Stimulated activated CD8-positive, alpha-beta memory T cell treated with anti-CD3 and anti-CD28 coated beads, Interleukin-2, amount 100 ng/mL, for 48 hours (primary cell): ENCODE data around the gene NUPR1.
A peak's percentile ranks its signal among the peaks of the same experiment; 100 is the strongest.
"Not testable (repeated sequence)": the region's sequence is repeated elsewhere in the genome, so short reads cannot be mapped to it uniquely, and the experiment has no call there.

Experiments
- DNase-seq, 2 donors: peaks; one replicate each; pipeline ENCODE4 v3.0.0-alpha.2; 2020; ENCODE audit warnings: low read depth in 2 of 2

The NUPR1 gene

DNA sequence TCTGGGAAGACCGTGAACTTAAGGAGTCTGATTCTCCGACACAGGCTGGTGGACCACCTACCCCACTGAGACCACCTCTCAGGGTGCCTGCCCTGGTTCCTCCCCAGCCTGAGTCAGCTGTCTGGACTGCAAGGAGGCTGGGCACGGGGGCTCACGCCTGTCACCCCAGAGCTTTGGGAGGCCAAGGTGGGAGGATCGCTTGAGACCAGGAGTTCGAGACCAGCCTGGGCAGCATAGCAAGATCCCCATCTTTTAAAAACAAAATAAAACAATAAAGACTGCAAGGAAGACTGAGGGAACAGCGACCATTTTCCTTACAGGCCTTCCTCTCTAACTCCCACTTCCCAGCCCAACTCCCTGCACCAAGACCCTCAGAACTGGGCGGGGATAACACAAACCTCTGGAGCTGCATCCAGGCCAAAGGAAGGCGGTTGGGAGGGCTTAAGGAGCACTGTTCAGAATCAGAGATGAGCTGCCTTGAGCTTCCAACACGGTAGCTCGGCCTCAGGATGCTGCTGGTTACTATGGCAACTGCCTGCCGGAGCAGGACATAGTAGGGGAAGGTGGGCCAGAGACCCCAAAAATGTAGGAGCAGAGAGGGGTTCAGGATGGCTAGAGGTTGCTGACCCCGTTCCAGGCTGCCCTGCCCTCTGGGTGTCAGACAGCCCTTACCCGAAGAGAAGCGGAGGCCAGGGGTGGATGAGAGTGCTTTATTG, 40.0 kb downstream of the NUPR1 start:
- DNase-seq: no peak

DNA sequence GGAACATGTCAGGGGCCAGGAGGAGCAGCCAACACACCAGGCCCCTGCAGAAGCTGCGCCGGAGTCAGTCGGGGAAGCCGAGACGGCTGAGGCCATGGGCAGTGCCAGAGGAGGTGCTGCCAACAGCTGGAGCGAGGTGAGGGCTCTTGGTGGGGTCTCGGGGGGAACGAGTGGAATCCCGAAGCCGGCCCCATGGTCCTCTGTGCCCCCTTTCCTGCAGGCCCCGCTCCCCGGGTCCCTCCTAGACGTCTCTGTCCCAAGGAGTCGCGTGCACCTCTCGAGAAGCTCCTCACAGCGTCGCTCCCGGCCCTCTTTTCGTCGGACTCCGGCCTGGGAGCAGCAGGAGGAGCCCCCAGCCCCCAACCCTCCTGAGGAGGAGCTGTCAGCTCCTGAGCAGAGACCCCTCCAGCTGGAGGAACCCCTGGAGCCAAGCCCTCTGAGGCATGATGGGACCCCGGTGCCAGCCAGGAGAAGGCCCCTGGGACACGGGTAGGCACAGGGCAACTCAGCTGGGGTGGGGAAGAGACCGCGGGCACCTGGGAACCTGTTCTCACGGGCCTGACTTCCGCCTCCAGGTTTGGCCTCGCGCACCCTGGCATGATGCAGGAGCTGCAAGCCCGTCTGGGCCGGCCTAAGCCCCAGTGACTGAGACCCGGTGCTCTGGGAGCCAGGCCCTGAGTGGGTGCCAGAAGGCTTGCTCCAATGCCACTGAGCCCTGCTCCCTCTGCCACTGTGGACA, 40.7 kb downstream of the NUPR1 start:
- no peak for DNase-seq

DNA sequence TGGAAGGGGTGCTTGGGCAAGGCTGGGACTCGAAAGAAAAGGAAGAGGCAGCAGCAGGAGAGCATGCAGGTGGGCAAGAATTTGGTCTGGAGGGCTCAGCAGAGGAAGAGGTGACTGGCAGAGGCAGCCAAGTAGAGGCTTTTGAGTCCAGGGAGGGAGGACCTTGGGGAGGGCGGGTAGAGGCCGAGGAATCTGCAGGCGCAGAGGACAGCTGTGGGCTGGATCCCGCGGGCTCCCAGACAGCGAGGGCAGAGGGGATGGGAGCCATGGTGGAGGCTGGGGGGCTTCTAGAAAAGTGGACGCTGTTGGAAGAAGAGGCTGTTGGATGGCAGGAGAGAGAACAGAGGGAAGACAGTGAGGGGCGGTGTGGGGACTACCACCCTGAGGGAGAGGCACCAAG, 41.4 kb downstream of the NUPR1 start:
- DNase-seq: no peak

DNA sequence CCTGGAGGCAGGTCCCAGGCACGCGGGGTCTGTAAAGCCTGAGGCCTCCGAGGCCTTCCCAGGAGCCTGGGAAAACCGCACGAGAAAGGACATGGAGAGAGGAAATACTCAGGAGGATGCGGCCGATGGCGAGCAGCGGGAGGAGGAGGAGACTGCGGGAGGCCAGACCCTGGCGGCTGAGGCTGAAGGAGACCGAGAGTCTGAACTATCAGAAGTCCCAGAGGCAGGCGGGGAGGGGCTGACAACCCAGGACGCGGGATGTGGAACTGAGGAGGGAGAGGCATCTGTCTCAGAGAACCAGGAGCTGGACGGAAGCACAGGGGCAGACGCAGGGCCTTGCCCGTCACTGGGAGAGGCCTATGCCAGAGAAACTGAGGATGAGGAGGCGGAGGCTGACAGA, 41.9 kb downstream of the NUPR1 start:
- no peak for DNase-seq

DNA sequence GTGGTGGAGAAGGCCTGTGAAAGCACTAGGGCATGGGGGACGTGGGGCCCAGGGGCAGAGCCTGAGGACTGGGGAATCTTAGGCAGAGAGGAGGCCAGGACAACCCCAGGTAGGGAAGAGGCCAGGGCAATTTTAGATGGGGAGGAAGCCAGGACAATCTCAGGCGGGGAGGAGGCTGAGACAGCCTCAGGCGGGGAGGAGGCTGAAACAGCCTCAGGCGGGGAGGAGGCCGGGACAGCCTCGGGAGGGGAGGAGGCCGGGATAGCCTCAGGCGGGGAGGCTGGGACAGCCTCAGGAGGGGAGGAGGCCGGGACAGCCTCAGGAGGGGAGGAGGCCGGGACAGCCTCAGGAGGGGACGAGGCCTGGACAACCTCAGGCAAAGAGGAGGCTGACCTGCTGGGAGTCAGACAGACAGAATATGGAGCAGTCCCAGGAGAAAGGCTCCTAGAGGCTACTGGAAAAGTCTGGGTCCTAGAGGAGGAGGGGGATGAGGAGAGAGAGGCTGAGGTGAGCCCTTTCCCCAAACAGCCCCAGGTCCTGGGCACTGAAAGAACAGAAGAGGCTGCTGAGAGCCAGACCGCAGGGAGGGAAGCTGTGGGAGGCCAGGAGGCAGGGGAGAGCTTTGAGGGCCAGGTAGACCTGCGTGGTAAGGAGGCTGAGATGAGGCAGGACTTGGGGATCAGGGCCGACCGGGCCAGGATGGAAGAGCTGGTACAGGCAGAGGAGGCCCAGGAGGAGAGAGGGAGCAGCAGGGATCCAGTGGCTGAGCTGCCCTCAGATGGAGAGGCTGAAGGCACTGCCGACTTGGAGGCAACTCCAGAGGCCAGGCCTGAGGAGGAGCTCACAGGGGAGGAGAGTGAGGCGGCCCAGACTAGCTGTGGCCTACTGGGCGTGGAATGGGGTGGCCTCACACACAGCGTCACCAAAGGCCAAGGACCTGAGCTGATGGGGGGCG, 42.7 kb downstream of the NUPR1 start:
- no peak for DNase-seq

DNA sequence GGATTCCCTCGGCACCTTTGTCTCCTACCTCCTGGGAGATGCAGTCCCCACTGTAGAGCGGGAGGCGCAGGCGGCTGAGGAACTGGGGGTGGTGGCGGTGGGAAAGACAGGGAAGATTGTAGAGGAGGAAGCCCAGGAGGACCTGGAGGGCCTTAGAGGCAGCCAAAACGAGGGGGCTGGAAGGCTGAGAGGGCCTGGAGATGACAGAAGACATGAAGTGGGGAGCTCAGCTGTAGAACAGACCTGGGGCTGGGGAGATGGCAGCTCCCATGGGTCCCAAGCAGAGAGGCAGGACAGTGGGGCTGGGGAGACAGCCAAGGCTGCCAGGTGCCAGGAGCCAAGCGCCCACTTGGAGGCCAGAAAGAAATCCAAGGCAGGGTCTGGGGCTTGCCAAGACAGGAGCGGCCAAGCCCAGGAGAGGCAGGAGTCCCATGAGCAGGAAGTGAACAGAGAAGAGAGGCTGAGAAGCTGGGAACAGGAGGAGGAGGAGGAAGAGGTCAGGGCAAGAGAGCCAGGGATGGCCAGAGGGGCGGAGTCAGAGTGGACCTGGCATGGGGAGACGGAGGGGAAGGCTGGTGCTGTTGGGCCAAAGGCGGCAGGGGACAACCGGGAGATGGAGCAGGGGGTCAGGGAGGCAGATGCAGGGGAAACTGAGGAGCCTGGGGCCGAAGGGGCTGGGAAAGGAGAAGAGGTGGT, 43.5 kb downstream of the NUPR1 start:
- DNase-seq: no peak

DNA sequence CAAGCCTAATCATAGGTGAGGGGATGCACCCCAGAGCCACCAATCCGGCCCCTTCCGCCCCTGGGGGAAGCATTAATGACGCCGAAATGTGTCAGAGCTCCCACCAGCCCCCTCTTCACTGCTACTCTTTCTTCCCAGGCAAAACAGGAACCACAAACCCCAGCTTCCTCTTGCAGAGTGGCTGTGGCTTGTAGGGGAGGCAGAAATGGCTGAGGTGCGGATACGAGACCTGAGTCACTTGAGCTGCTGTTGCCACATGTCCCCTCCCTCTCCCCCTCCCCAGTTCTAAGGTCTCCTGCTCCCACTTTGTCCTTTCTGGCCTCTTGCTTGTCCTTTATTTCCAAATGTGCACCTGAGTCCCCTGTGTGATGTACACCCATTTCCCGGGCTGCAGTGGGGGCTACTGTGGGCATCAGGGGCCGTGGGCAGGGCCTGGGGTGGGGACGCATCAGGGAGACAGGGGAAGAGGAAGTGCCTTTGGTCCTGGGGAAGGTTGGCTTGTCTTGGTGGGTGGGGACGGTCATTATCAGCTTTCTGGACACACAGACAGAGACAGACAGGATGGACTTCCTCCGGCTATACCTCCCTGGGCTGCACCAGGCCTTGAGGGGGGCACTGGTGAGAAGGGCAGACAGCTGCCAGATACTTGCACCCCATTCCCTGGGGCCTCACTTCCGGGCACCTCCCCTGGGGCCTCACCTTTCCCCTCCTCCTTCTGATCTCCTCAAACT, 44.5 kb downstream of the NUPR1 start, which contains the start of gene APOBR:
Gene APOBR, plus strand, starts transcription at position 523 of the 731 bp plus-strand sequence. Its CDS starts 39 bp downstream, at position 562.
- peak; percentile 73 to 75 for DNase-seq

DNA sequence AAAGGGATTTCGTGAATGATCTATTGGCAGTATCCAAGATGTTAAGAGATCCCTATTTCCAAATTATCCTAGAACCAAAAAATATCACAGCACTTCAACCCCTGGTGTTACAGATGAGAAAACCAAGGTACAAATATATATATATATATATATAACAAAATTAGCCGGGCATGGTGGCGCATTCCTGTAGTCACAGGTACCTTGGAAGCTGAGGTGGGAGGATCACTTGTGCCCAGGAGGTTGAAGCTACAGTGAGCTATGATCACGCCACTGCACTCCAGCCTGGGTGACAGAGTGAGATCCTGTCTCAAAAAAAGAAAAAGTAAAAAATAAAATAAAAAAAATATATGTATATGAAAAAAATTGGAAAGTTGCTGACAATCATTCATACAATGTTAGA, 46.3 kb downstream of the NUPR1 start:
- DNase-seq: no peak

DNA sequence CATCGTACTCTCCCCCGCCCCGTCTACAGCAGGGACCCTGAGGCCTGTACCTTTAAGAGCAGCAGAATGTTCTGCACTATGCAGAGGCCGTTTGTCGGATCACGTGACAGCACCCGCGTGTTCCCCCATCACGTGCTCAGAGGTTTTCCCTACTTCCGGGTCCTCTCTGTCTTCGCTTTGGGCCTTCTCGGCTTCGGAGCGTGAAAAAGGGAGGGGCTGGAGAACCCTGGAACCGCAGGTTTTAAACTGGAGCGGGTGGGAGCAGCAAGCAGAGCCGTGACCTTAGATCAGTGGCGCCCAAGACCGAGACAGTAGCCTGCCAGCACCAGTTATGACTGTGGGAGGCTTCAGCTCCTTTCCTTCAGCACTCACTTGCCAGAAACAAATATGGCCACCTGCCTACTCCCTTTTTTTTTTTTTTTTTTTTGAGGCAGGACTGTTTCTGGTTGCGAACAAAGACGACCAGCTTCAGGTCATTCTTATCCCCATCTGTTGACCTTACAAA, 46.8 kb downstream of the NUPR1 start, which contains the start of gene CLN3:
Gene CLN3, minus strand, starts transcription at position 105 of the 505 bp plus-strand sequence. CDS start 315 bp downstream, outside the sequence.
- DNase-seq: peak; percentile 68 to 80

DNA sequence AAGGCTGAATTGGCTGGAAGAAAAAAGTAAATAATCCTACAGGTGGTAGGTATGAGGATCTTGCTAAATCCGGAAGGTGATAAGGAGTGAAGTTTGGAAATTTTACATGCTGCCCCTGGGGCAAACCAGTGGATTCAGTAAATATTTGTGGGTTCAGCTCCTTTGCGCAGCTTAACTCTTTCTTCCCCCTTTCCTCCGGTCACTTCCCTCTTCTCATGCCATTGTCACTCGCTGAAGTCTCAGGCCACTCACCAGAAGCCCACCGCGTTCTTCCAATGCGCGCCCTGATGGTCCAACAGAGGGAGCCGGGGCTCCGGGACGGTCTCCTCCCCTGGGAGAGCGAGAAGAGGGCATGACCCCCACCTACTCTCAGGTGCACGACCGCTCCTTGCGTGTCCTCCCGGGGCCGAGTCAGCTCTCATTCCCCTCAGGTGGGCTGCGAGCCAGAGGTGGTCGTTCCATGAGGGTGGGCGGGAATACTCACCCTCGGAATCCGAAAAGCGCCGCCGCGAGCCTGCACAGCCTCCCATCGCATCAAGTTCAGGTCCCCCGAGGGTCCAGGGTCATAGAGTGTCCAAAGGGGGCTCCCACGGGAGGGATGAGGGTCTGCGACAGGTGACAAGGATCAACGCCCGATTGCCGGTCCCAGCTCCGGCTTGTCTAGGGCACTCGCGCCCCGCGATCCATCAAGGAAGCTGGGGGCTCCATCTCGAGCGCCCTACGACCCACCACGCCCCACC, 47.4 kb downstream of the NUPR1 start:
- no peak for DNase-seq

DNA sequence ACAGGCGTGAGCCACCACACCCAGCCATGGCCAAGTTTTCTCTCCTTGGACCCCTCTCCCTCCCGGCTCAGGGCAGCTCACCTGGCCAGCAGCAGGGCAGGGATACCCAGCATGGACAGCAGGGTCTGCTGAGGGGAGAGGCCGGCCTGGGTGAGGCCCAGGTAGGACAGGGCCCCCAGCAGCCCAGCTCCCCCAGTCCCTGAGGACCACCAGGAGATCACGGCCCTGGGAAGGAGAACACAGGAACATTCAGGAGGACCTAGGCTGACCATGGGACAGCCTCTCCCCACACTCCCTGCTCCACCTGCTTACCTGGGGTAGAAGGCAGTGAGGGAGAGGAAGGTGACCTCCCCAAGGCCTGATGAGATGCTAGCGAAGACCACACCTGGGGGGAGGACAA, 52.5 kb downstream of the NUPR1 start:
- DNase-seq: no peak

DNA sequence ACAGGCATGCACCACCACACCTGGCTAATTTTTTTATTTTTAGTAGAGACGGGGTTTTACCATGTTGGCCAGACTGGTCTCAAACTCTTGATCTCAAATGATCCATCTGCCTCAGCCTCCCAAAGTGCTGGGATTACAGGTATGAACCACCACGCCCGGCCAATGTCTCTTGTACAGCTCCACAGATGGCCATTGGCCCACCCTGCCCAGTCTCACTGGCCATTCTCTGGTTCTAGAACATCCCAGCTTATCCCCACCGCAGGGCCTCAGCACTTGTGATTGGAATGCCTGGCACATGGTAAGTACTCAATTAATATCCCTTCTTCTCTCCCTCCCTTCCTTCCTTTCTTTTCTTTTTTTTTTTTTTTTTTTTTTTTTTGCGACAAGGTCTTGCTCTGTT, 55.4 kb downstream of the NUPR1 start:
- DNase-seq: not testable (repeated sequence)
